Loucy (cell line): ENCODE measurements around the gene TBC1D3B.
"Not testable (repeated sequence)": the region's sequence is repeated elsewhere in the genome, so short reads cannot be mapped to it uniquely, and the experiment has no call there.

ENCODE experiments used
- CTCF ChIP-seq: fragments of 200-600 bp; sonication (generic); conservative IDR thresholded peaks from 2 replicates; pipeline ENCODE4 v1.5.1; 2014; ENCODE audit warnings: mild to moderate bottlenecking, antibody characterized with exemption, low read length
- EZH2phosphoT487 ChIP-seq: fragments of 200-600 bp; IDR thresholded peaks from 2 replicates; pipeline ENCODE4 v1.6.1; 2018; ENCODE audit warnings: antibody characterized with exemption, mild to moderate bottlenecking, moderate library complexity, borderline replicate concordance

GRCh38 chr17:36210439-36211211 lies 34.2 kb upstream of the TBC1D3B start, which contains the start of gene CCL4L2:
- TF ChIP-seq CTCF, EZH2phosphoT487: not testable (repeated sequence)
